A673 (cell line): Measurements from ENCODE around the gene GPR37L1.

ENCODE experiments used
- CTCF ChIP-seq: fragments of 300-800, 200-600 bp; sonication (generic); conservative IDR thresholded peaks from 2 replicates; pipeline ENCODE4 v1.5.1; 2017; ENCODE audit warnings: low read depth, mild to moderate bottlenecking, antibody characterized with exemption, low read length, moderate library complexity, mixed read lengths
- EZH2 ChIP-seq: fragments of 200-600 bp; sonication (generic); IDR thresholded peaks from 2 replicates; pipeline ENCODE4 v1.6.1; 2017; ENCODE audit warnings: borderline replicate concordance, low read depth, mild to moderate bottlenecking, mixed read lengths, antibody characterized with exemption, low read length; ENCODE audit not compliant: poor library complexity, severe bottlenecking

GRCh38 chr1:202144402-202145067 is 21.8 kb downstream of the GPR37L1 start, which contains the start of gene ARL8A:
- no peak for TF ChIP-seq CTCF
- TF ChIP-seq EZH2: no peak
